GM12873 (cell line): ENCODE results near the gene PSAT1.

Experiments used
- CTCF ChIP-seq: IDR thresholded peaks from 2 replicates; pipeline ENCODE4 v1.5.1; 2012; ENCODE audit warnings: low read depth, mild to moderate bottlenecking, moderate library complexity, low read length, control low read depth; ENCODE audit not compliant: insufficient read depth; ENCODE audit errors: missing control alignments

PSAT1 gene

GRCh38 chr9:78320875-78321496 lies 24.1 kb downstream of the PSAT1 start:
- no peak for TF ChIP-seq CTCF

GRCh38 chr9:78321505-78321904 lies 24.6 kb downstream of the PSAT1 start:
- no peak for TF ChIP-seq CTCF

GRCh38 chr9:78324068-78324650 lies 27.2 kb downstream of the PSAT1 start:
- no peak for TF ChIP-seq CTCF

GRCh38 chr9:78324682-78325081 lies 27.8 kb downstream of the PSAT1 start:
- no peak for TF ChIP-seq CTCF

GRCh38 chr9:78325343-78325742 lies 28.4 kb downstream of the PSAT1 start:
- no peak for TF ChIP-seq CTCF

- no peak for TF ChIP-seq CTCF
Measured at GRCh38 chr9:78325846-78326360, 29.0 kb downstream of the PSAT1 start.

GRCh38 chr9:78326564-78326963 lies 29.6 kb downstream of the PSAT1 start:
- TF ChIP-seq CTCF, result no peak
